Activated T-helper 1 cell treated with anti-CD3 and anti-CD28 coated beads, Interleukin-12 subunit alpha, Interleukin-12 subunit beta, Interleukin-2, Interleukin-4 antibody, amounts not matched to agents 30 ng/mL and 10 ng/mL and 1 ng/mL, durations not matched to agents 14 hours and 24 hours and 36 hours (primary cell): ENCODE results near the gene SLC29A4. TPM values are rescaled to one million over a fixed set of nuclear protein-coding genes. Genes with fewer than 3 reads are reported as not detected.
"Not testable (repeated sequence)": the region's sequence is repeated elsewhere in the genome, so short reads cannot be mapped to it uniquely, and the experiment has no call there.

Experiments used
- DNase-seq: peaks from one replicate; pipeline ENCODE4 v3.0.0; 2021; ENCODE audit warnings: low spot score
- H3K27ac Mint-ChIP-seq: one replicate; pipeline ENCODE4 v1.8.0; 2021; ENCODE audit warnings: mild to moderate bottlenecking, mixed read lengths
- H3K27me3 Mint-ChIP-seq: one replicate; pipeline ENCODE4 v1.8.0; 2022; ENCODE audit warnings: mild to moderate bottlenecking, moderate library complexity, mixed read lengths; ENCODE audit not compliant: insufficient read depth
- H3K36me3 Mint-ChIP-seq: one replicate; pipeline ENCODE4 v1.8.0; 2021; ENCODE audit warnings: low read depth, mixed read lengths
- H3K4me1 Mint-ChIP-seq: one replicate; pipeline ENCODE4 v1.8.0; 2021; ENCODE audit warnings: low read depth, mixed read lengths
- H3K4me3 Mint-ChIP-seq: one replicate; pipeline ENCODE4 v1.8.0; 2021; ENCODE audit warnings: mild to moderate bottlenecking, moderate library complexity, mixed read lengths
- H3K9me3 Mint-ChIP-seq: one replicate; pipeline ENCODE4 v1.8.0; 2021; ENCODE audit warnings: mixed read lengths
- intact Hi-C: fragments of 100-400 bp; cut with micrococcal nuclease; formaldehyde crosslinking; loops from one replicate; pipeline ENCODE4 v1.15.1; 2024
- total RNA-seq: library from RNA; stranded (reverse); gene quantifications from 2 replicates; pipeline ENCODE4 v1.2.3, GENCODE V29; 2022

SLC29A4 gene
- total RNA-seq, 1 donor from 2014 or later = 0.29 TPM

DNA sequence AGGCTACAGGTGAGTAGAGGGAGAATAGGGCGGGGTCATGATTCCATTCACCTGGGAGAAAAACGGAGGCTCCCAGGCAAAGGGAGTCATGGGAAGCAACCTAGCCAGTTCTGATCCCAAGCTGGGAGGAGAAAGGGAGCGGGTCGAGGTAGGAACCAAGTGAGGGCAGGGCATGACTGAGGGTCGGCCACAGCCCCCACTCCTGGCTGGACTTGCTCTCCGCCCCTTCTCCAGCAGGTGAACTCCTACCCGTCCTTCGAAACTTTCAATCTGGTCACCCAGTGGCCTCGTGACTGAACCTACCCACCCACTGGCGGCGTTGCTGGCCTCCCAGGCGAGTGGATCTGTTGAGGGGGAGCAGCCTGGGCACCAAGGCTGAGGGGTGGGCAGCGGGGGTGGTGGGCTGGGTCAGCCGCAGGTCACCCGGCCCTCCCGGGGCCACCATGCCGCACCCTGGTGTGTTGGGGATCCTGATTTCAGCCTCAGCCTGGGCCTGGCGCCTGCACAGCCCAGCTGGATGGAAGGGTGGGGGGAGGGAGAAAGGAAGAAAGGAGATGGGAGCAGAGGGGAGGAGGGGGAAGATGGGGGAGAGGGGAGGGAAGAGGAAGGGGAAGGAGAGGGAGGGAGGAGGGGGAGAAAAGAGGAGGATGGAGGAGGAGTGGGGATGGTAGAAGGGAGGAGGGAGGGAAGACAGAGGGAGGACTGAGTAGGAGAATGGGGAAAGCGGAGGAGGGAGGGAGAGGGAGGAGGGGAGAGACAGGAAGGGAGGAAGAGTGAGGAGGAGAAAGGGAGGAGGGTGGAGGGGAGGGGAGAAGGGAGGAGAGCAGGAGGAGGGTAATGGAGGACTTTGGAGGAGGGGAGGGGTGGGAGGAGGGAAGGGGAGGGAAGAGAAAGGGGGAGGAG is 894 bp upstream of the SLC29A4 start:
- not testable (repeated sequence) for H3K27me3 Mint-ChIP-seq, H3K9me3 Mint-ChIP-seq, H3K36me3 Mint-ChIP-seq, H3K4me1 Mint-ChIP-seq, H3K27ac Mint-ChIP-seq, H3K4me3 Mint-ChIP-seq, DNase-seq
- intact Hi-C loops = loop anchor here (2.0 kb wide), 1 partner anchor 15 kb away; no protein-coding TSS in a partner anchor

DNA sequence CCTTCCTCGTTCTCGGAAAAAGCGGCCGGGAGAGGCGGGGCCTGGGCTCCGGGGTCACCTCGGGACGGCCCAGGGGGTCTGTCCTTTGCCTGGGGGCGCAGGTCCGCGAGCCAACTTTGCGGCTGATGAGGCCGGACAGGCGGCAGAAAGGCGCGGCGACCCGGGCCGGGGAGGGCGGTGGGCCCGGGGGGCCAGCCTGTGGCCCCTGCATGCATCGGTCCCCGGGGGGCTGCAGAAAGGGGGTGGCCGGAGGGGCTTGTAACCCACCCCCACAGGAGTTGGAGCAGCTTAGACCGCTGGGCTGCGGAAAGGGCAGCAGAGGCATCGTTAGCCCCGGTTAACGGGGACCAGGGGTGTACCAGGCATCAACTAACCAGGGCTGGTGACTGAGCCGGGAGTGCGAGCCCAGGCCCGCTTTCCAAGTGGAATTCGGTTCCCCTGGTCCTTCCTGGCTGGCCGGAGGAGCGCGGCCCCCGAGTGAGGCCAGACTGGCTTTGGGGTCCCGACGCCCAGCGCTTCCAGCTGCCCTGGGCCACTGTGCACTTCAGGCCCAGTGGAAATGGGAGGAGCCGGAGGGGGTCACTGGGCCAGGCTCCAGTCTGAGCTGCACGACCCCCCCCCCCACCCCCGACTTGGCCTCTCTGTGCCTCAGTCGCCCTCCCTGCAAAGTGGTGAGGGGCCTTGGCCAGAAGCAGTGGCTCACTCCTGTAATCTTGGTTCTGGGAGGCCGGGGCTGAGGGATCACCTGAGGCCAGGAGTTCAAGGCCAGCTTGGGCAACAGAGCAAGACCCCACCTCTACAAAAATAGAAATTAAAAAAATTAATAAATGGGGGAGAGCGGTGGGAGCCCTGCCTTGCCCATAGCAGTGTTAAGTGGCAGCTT is 919 bp downstream of the SLC29A4 start:
- Mint-ChIP-seq H3K4me3 (no peak overlapping the region), H3K9me3 (no peaks in the 10 kb centered on the region), H3K36me3 (no peaks in the 10 kb centered on the region), H3K27ac (no peak overlapping the region), H3K27me3 (peaks cover 6% of the 10 kb centered on the region), H3K4me1 (no peaks in the 10 kb centered on the region)
- intact Hi-C loops = loop anchor here (2.0 kb wide), 1 partner anchor 13 kb away; no protein-coding TSS in a partner anchor
- DNase-seq = no peak

DNA sequence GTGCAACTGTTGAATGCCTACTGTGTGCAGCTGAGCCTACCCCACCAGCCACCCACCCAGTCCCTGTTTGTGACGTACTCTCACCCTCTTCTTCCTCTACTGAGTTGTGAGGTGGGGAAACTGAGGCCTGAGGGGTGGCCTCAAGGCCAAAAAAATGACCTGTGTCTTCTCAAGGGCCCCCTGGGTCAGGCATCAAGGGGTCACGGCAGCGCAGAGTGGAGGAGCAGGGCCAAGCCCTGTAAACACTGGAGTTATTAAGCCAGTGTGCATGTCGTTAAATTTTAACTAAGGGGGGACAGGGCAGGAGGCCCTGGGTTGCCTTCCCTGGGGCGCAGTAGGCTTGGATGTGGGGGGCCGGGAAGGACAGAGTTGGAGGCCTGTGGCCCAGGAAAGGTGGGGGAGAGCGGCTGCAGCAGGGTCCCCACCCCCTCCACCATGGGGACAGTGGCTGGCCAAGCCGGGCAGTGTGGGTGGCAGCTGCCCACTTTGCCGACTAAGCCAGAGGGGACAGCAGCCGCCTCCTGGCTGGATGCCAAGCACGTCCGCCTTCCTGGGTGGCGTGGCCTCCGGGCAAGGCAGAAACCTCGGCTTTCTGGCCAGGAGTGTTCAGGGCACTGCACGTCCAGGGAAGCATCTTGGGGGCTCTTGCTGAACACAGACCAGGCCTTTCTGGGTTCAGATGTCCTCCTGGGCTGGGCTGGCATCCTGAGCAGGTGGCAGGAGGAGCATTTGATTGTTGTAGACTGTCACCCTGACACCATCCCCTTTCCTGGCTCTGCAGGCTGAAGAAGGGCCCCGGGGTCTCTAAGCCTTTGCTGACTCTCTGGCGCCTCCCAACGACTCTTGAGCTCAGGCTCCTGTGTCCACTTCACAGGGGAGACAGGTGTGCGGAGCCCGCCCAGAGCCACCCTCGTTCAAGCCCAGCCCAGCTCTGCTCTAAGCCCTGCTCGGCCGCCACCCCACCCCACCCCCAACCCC is 1.9 kb downstream of the SLC29A4 start:
- DNase-seq = no peak
- Mint-ChIP-seq H3K9me3 (no peaks in the 10 kb centered on the region), H3K4me1 (no peaks in the 10 kb centered on the region), H3K4me3 (no peak overlapping the region), H3K27ac (no peak overlapping the region), H3K36me3 (no peaks in the 10 kb centered on the region), H3K27me3 (peaks cover 6% of the 10 kb centered on the region)
- intact Hi-C loops = no loop called here

DNA sequence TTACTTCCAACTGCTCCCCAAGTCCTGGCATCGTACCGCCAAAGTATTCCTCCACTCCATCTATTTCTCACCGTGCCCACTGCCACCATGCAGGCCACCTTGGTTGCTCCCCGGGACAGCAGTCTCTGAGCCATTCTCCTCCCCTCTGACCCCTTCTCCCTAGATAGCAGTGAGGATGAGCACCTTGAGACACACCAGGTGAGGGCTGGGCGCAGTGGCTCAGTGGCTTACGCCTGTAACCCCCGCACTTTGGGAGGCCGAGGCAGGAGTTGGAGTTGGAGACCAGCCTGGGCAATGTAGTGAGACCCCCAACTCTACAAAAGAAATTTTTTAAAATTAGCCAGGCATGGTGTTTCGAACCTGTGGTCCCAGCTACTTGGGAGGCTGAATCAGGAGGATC is 4.2 kb downstream of the SLC29A4 start:
- DNase-seq = no peak
- Mint-ChIP-seq H3K27me3 (peaks cover 6% of the 10 kb centered on the region), H3K9me3 (no peaks in the 10 kb centered on the region), H3K4me3 (no peak overlapping the region), H3K36me3 (no peaks in the 10 kb centered on the region), H3K27ac (no peak overlapping the region), H3K4me1 (no peaks in the 10 kb centered on the region)
- intact Hi-C loops = no loop called here

DNA sequence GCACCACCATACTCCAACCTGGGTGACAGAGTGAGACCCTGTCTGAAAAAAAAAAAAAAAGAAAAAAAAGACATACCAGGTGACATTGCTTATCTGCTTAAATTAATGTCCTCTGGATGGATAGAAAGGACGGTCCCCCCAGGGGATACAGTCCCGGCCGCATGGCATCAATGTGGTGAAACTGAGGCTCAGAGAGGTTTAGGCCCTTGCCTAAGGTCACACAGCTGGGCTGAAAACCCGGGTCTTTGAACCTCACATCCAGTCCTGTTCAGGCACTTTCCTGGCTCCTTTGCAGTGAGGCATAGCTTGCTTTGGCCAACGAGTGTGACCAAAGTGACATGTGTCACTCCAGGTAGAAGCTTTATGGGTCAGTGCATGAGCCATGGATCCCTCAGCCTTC is 4.6 kb downstream of the SLC29A4 start:
- H3K4me1 Mint-ChIP-seq, H3K27ac Mint-ChIP-seq, H3K4me3 Mint-ChIP-seq, H3K27me3 Mint-ChIP-seq, H3K36me3 Mint-ChIP-seq, H3K9me3 Mint-ChIP-seq, DNase-seq, intact Hi-C loops: not testable (repeated sequence)

DNA sequence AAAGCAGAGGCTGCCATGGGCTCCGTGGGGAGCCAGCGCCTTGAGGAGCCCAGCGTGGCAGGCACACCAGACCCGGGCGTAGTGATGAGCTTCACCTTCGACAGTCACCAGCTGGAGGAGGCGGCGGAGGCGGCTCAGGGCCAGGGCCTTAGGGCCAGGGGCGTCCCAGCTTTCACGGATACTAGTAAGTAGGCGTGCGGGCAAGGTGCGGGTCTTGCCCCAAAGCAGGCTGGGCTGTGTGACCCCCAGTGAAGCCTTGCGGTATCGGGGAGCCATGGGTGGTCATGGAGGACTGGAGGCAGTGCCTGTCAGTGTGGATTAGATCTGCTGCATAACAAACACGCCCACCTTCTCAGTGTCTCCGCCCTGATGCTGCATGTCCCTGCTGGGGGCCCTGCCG is 5.1 kb downstream of the SLC29A4 start:
- Mint-ChIP-seq H3K36me3 (no peaks in the 10 kb centered on the region), H3K4me3 (no peak overlapping the region), H3K9me3 (no peaks in the 10 kb centered on the region), H3K27ac (no peak overlapping the region), H3K27me3 (peaks cover 6% of the 10 kb centered on the region), H3K4me1 (no peaks in the 10 kb centered on the region)
- DNase-seq = no peak
- intact Hi-C loops = no loop called here

DNA sequence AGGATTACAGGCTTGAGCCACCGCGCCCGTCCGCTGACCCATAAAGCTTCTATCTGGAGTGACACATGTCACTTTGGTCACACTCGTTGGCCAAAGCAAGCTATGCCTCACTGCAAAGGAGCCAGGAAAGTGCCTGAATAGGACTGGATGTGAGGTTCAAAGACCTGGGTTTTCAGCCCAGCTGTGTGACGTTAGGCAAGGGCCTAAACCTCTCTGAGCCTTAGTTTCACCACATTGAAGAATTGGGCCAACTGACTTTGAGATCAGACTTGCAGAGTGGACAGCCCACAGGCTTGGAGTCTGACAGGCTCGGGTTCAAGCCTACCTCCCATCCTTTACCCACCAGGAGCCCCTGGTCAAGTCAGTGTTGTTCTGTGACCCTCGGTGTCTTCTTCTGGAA is 5.8 kb downstream of the SLC29A4 start:
- H3K27ac Mint-ChIP-seq, H3K27me3 Mint-ChIP-seq, H3K9me3 Mint-ChIP-seq, H3K36me3 Mint-ChIP-seq, H3K4me3 Mint-ChIP-seq, DNase-seq, intact Hi-C loops, H3K4me1 Mint-ChIP-seq: not testable (repeated sequence)

DNA sequence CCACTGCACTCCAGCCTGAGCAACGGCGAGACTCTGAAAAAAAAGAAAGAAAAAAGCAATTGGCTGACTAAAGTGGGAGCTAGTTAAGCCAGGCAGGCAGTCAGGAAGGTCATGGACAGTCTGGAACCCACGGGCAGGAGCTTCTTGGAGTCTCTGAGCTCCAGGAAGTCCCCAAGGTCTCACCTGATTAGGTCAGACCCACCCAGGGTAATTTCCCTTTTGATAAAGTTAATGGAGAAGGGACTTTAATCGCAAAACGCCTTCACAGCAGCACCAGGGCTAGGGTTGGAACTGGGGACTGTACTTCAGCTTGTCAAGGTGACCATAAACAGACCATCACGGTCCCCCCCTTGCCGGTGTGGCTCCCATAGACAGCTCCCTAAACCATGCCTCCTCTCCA is 6.6 kb downstream of the SLC29A4 start:
- DNase-seq = no peak
- H3K27me3 Mint-ChIP-seq = peaks cover 10% of the 10 kb centered on the region
- intact Hi-C loops = no loop called here
- H3K4me3 Mint-ChIP-seq = no peak overlapping the region
- H3K4me1 Mint-ChIP-seq = no peaks in the 10 kb centered on the region
- no peaks in the 10 kb centered on the region for H3K9me3 Mint-ChIP-seq
- no peaks in the 10 kb centered on the region for H3K36me3 Mint-ChIP-seq
- no peak overlapping the region for H3K27ac Mint-ChIP-seq

DNA sequence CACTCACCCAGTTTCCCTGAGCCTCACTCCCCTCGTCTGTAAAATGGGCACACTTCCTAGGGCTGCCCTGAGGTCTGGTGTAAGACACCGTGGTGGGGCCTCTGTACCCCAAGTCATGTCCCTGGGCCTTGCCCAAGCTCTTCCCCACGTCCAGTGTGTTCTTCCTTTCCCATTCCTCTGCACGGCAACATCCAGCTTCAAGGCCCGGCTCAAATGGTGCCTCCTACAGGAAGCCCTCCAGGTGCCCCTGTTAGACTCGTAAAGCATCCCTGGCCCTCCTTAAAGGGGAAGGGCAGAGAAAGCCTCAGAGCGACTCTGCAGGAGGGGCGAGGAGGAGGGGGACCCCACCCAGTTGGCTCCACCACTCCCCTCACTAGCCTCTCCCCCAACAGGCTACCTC is 8.6 kb downstream of the SLC29A4 start:
- Mint-ChIP-seq H3K36me3 (no peaks in the 10 kb centered on the region), H3K27ac (peak overlapping the region; percentile 48), H3K4me3 (no peak overlapping the region), H3K27me3 (peaks cover 16% of the 10 kb centered on the region), H3K4me1 (peaks cover 4% of the 10 kb centered on the region), H3K9me3 (peaks cover 4% of the 10 kb centered on the region)
- intact Hi-C loops = no loop called here
- no peak for DNase-seq

DNA sequence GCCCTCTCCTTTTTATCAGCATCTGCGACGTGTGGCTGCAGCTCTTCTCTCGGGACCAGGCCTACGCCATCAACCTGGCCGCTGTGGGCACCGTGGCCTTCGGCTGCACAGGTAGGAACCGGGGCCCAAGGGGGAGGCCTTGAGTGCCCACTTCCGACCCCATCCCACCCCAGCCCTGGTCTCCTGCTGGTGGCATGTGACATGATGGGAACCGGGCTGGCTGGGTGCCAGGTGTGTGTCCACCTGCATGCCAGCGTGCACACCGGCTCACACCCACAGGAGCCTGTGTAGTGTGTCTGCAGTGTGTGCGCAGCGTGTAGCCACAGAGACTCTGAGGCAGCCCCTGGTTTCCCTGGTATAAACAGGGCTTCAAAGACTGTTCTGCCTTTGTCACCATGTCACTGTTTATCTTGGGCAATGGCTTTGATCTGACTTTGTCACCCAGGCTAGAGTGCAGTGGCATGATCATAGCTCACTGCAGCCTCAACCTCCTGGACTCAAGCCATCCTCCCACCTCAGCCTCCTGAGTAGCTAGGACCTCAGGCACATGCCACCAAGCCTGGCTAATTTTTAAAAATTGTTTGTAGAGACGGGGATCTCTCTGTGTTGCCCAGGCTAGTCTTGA is 9.1 kb downstream of the SLC29A4 start:
- H3K4me1 Mint-ChIP-seq, H3K36me3 Mint-ChIP-seq, intact Hi-C loops, DNase-seq, H3K27ac Mint-ChIP-seq, H3K9me3 Mint-ChIP-seq, H3K4me3 Mint-ChIP-seq: not testable (repeated sequence)
- H3K27me3 Mint-ChIP-seq = peaks cover 17% of the 10 kb centered on the region

DNA sequence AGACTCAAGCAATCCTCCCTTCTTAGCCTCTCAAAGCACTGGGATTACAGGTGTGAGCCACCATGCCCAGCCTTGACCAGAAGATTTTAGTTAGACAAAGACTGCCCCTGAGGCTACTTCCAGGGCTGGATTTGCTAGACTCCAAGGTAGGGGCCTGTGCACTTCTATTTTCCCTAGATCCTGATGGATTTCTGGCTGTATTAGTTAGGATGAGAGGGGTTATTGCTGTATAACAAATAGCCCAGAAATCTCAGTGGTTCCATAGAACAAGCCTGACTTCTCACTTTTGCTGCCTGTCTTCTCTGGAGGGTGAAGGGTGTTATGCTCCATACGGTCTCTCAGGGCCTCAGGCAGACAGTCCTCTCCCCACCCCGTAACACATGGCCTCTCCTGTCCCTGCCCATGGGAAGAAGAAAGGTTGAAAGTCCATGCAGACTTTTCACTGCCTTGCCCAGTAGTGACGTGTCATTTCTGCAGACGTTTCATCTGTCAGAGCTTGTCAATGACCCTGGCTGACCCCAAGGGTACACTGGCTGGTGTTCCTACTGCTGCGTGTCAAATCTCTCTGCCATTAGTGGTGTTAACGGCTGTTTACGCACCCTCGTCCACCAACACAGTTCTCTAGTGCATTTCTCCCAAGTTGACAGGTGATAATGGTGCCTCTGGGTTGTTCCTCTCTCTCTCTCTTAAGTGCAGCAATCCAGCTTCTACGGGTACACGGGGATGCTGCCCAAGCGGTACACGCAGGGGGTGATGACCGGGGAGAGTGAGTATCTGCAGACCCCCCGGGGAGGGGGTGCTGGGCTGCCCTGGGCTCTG is 11.6 kb downstream of the SLC29A4 start:
- no peak overlapping the region for H3K27ac Mint-ChIP-seq
- DNase-seq = no peak
- peaks cover 13% of the 10 kb centered on the region for H3K4me1 Mint-ChIP-seq
- H3K9me3 Mint-ChIP-seq = peaks cover 4% of the 10 kb centered on the region
- intact Hi-C loops = no loop called here
- no peak overlapping the region for H3K4me3 Mint-ChIP-seq
- H3K36me3 Mint-ChIP-seq = no peaks in the 10 kb centered on the region
- H3K27me3 Mint-ChIP-seq = peaks cover 21% of the 10 kb centered on the region
